HUES48 (cell line): Measurements from ENCODE around the gene PRTFDC1.
A peak's percentile ranks its signal among the peaks of the same experiment; 100 is the strongest.
"Not testable (repeated sequence)": the region's sequence is repeated elsewhere in the genome, so short reads cannot be mapped to it uniquely, and the experiment has no call there.

Experiments
- H3K27ac ChIP-seq: one replicate; pipeline ENCODE4 v1.7.0; 2013; ENCODE audit warnings: low read depth, low read length, inconsistent platforms
- H3K27me3 ChIP-seq: 2 replicates; pipeline ENCODE4 v1.6.1; 2013; ENCODE audit warnings: mild to moderate bottlenecking, low read length; ENCODE audit not compliant: control insufficient read depth, insufficient read depth
- H3K36me3 ChIP-seq: 2 replicates; pipeline ENCODE4 v1.6.1; 2013; ENCODE audit warnings: low read length; ENCODE audit not compliant: control insufficient read depth, insufficient read depth
- H3K4me1 ChIP-seq: 2 replicates; pipeline ENCODE4 v1.6.1; 2013; ENCODE audit warnings: mild to moderate bottlenecking, low read length; ENCODE audit not compliant: control insufficient read depth, insufficient read depth
- H3K4me3 ChIP-seq: 2 replicates; pipeline ENCODE4 v1.5.1; 2013; ENCODE audit warnings: mild to moderate bottlenecking, low read depth, low read length
- H3K9ac ChIP-seq: 2 replicates; pipeline ENCODE4 v1.6.1; 2013; ENCODE audit warnings: mild to moderate bottlenecking, low read depth, low read length, moderate library complexity
- H3K9me3 ChIP-seq: 2 replicates; pipeline ENCODE4 v1.6.1; 2013; ENCODE audit warnings: low read length; ENCODE audit not compliant: control insufficient read depth, insufficient read depth

PRTFDC1 gene

GRCh38 chr10:24929904-24930303, 22.5 kb downstream of the PRTFDC1 start:
- Histone ChIP-seq H3K36me3 (no peaks in the 10 kb centered on the region), H3K4me3 (no peak overlapping the region), H3K9me3 (no peaks in the 10 kb centered on the region), H3K27me3 (no peaks in the 10 kb centered on the region), H3K27ac (no peak overlapping the region), H3K9ac (no peak overlapping the region), H3K4me1 (no peaks in the 10 kb centered on the region)

- no peaks in the 10 kb centered on the region for H3K9me3 ChIP-seq
- no peaks in the 10 kb centered on the region for H3K36me3 ChIP-seq
- no peaks in the 10 kb centered on the region for H3K27me3 ChIP-seq
- H3K9ac ChIP-seq, result no peak overlapping the region
- H3K4me3 ChIP-seq, result no peak overlapping the region
- no peaks in the 10 kb centered on the region for H3K4me1 ChIP-seq
- peak overlapping the region; percentile 0 for H3K27ac ChIP-seq
These were observed 23.3 kb downstream of the PRTFDC1 start for GRCh38 chr10:24929056-24929544.

- H3K9ac ChIP-seq, result no peak overlapping the region
- H3K4me1 ChIP-seq, result no peaks in the 10 kb centered on the region
- no peaks in the 10 kb centered on the region for H3K27me3 ChIP-seq
- no peaks in the 10 kb centered on the region for H3K36me3 ChIP-seq
- H3K4me3 ChIP-seq, result no peak overlapping the region
- no peaks in the 10 kb centered on the region for H3K9me3 ChIP-seq
- no peak overlapping the region for H3K27ac ChIP-seq
These were observed 24.2 kb downstream of the PRTFDC1 start for GRCh38 chr10:24928163-24928562.

- H3K9ac ChIP-seq, result no peak overlapping the region
- no peaks in the 10 kb centered on the region for H3K9me3 ChIP-seq
- H3K36me3 ChIP-seq, result no peaks in the 10 kb centered on the region
- no peak overlapping the region for H3K27ac ChIP-seq
- no peaks in the 10 kb centered on the region for H3K27me3 ChIP-seq
- no peak overlapping the region for H3K4me3 ChIP-seq
- H3K4me1 ChIP-seq, result no peaks in the 10 kb centered on the region
These were observed 25.8 kb downstream of the PRTFDC1 start for GRCh38 chr10:24926557-24926956.

GRCh38 chr10:24925799-24926198, 26.6 kb downstream of the PRTFDC1 start:
- Histone ChIP-seq H3K4me1 (peaks cover 6% of the 10 kb centered on the region; the same call in 1 of the 2 replicates), H3K27ac (no peak overlapping the region), H3K9me3 (no peaks in the 10 kb centered on the region), H3K9ac (no peak overlapping the region), H3K4me3 (no peak overlapping the region), H3K27me3 (no peaks in the 10 kb centered on the region), H3K36me3 (no peaks in the 10 kb centered on the region)

- H3K9ac ChIP-seq, H3K27me3 ChIP-seq: not testable (repeated sequence)
These were observed 27.9 kb downstream of the PRTFDC1 start for GRCh38 chr10:24924483-24924882.

GRCh38 chr10:24922222-24922868, 30.1 kb downstream of the PRTFDC1 start:
- H3K27ac ChIP-seq, H3K36me3 ChIP-seq, H3K9ac ChIP-seq, H3K9me3 ChIP-seq, H3K27me3 ChIP-seq, H3K4me1 ChIP-seq, H3K4me3 ChIP-seq: not testable (repeated sequence)

More at GRCh38 chr10:24924483-24924882, 27.9 kb downstream of the PRTFDC1 start:
- H3K9me3 ChIP-seq, H3K4me1 ChIP-seq, H3K27ac ChIP-seq, H3K36me3 ChIP-seq, H3K4me3 ChIP-seq: not testable (repeated sequence)

GRCh38 chr10:24920907-24921881, 31.2 kb downstream of the PRTFDC1 start:
- Histone ChIP-seq H3K4me1 (peaks cover 6% of the 10 kb centered on the region; the same call in 1 of the 2 replicates), H3K9ac (no peak overlapping the region), H3K36me3 (no peaks in the 10 kb centered on the region), H3K27me3 (no peaks in the 10 kb centered on the region), H3K4me3 (no peak overlapping the region), H3K27ac (peak overlapping the region; percentile 66), H3K9me3 (no peaks in the 10 kb centered on the region)

- not testable (repeated sequence) for H3K4me3 ChIP-seq, H3K9me3 ChIP-seq, H3K9ac ChIP-seq, H3K27ac ChIP-seq, H3K4me1 ChIP-seq, H3K27me3 ChIP-seq, H3K36me3 ChIP-seq
These were observed 32.2 kb downstream of the PRTFDC1 start for GRCh38 chr10:24920192-24920591.

- H3K4me1 ChIP-seq, H3K9ac ChIP-seq, H3K36me3 ChIP-seq, H3K9me3 ChIP-seq, H3K27me3 ChIP-seq, H3K4me3 ChIP-seq, H3K27ac ChIP-seq: not testable (repeated sequence)
These were observed 32.8 kb downstream of the PRTFDC1 start for GRCh38 chr10:24919629-24920028.

- H3K27ac ChIP-seq, result no peak overlapping the region
- H3K4me1 ChIP-seq, result peaks cover 6% of the 10 kb centered on the region; the same call in 1 of the 2 replicates
- H3K27me3 ChIP-seq, result no peaks in the 10 kb centered on the region
- no peaks in the 10 kb centered on the region for H3K36me3 ChIP-seq
- no peak overlapping the region for H3K9ac ChIP-seq
- H3K4me3 ChIP-seq, result no peak overlapping the region
- H3K9me3 ChIP-seq, result no peaks in the 10 kb centered on the region
These were observed 34.4 kb downstream of the PRTFDC1 start for GRCh38 chr10:24917979-24918378.
